CD14-positive monocyte (primary cell): ENCODE measurements around the gene CARD11. TPM values are rescaled to one million over a fixed set of nuclear protein-coding genes. Genes with fewer than 3 reads are reported as not detected.
A peak's percentile ranks its signal among the peaks of the same experiment; 100 is the strongest.

Experiments
- DNase-seq, 3 donors: peaks; one replicate each; pipeline ENCODE4 v3.0.0-alpha.2; 2011 to 2022
- H2AFZ ChIP-seq: 2 replicates; pipeline ENCODE4 v1.6.0; 2012; ENCODE audit warnings: mild to moderate bottlenecking, low read depth, low read length, inconsistent platforms; ENCODE audit not compliant: insufficient read depth, poor library complexity, severe bottlenecking
- H3K27ac ChIP-seq, 2 donors: 1 replicate in 1 of 2; 2 replicates in 1 of 2; pipeline ENCODE4 v1.5.1; 2012 to 2013; ENCODE audit warnings: low read length in 2 of 2, control low read depth in 1 of 2, inconsistent platforms in 1 of 2, low read depth in 1 of 2, mild to moderate bottlenecking in 1 of 2
- H3K27me3 ChIP-seq, 2 donors: one replicate each; pipeline versions ENCODE4 v1.6.0 to v1.6.1; 2011 to 2013; ENCODE audit warnings: low read length in 2 of 2; ENCODE audit not compliant: control insufficient read depth in 2 of 2, insufficient read depth in 2 of 2
- H3K36me3 ChIP-seq, 2 donors: replicated peaks in 1 of 2; 1 replicate in 1 of 2; 2 replicates in 1 of 2; pipeline versions ENCODE4 v1.5.1 to v1.6.1; 2012 to 2013; ENCODE audit warnings: low read length in 2 of 2, control low read depth in 1 of 2, inconsistent platforms in 1 of 2, mild to moderate bottlenecking in 1 of 2; ENCODE audit not compliant: insufficient read depth in 2 of 2, control insufficient read depth in 1 of 2
- H3K4me1 ChIP-seq, 2 donors: 1 replicate in 1 of 2; 2 replicates in 1 of 2; pipeline versions ENCODE4 v1.5.1 to v1.6.1; 2012 to 2013; ENCODE audit warnings: low read length in 2 of 2, control low read depth in 1 of 2, inconsistent platforms in 1 of 2, mild to moderate bottlenecking in 1 of 2, moderate library complexity in 1 of 2; ENCODE audit not compliant: insufficient read depth in 2 of 2, control insufficient read depth in 1 of 2
- H3K4me2 ChIP-seq: replicated peaks from 2 replicates; pipeline ENCODE3; 2012; ENCODE audit warnings: low read length, moderate library complexity, mild to moderate bottlenecking; ENCODE audit not compliant: poor library complexity, severe bottlenecking; ENCODE audit errors: extremely low read depth
- H3K4me3 ChIP-seq, 3 experiments: fragments of 200-600 bp in 1 of 3; sonication (generic) in 1 of 3; replicated peaks in 1 of 3; 1 replicate in 2 of 3; 2 replicates in 1 of 3; pipeline ENCODE4 v1.5.1; 2011 to 2013; ENCODE audit warnings: low read length in 3 of 3, mild to moderate bottlenecking in 3 of 3, control low read depth in 2 of 3, low read depth in 2 of 3, inconsistent platforms in 1 of 3, moderate library complexity in 1 of 3
- H3K79me2 ChIP-seq: 2 replicates; pipeline ENCODE4 v1.6.0; 2012; ENCODE audit warnings: mild to moderate bottlenecking, control low read depth, inconsistent platforms, low read length, moderate library complexity; ENCODE audit not compliant: insufficient read depth
- H3K9ac ChIP-seq: 2 replicates; pipeline ENCODE4 v1.6.0; 2017; ENCODE audit warnings: low read length, mild to moderate bottlenecking; ENCODE audit not compliant: insufficient read depth, poor library complexity, severe bottlenecking
- H3K9me3 ChIP-seq, 2 donors: replicated peaks in 1 of 2; 1 replicate in 1 of 2; 2 replicates in 1 of 2; pipeline versions ENCODE4 v1.5.1 to v1.6.1; 2012 to 2013; ENCODE audit warnings: low read length in 2 of 2, control low read depth in 1 of 2; ENCODE audit not compliant: control insufficient read depth in 1 of 2, insufficient read depth in 1 of 2
- H4K20me1 ChIP-seq: 2 replicates; pipeline ENCODE4 v1.6.0; 2012; ENCODE audit warnings: mild to moderate bottlenecking, low read length, control low read depth, moderate library complexity; ENCODE audit not compliant: insufficient read depth
- H3K27ac Mint-ChIP-seq, 7 donors: one replicate each; pipeline ENCODE4 v1.8.0; 2020; ENCODE audit warnings: mild to moderate bottlenecking in 7 of 7, mixed read lengths in 7 of 7, moderate library complexity in 6 of 7, inconsistent platforms in 2 of 7
- H3K27me3 Mint-ChIP-seq, 3 donors: one replicate each; pipeline ENCODE4 v1.8.0; 2021 to 2022; ENCODE audit warnings: low read depth in 3 of 3, mild to moderate bottlenecking in 3 of 3, mixed read lengths in 3 of 3, moderate library complexity in 3 of 3, inconsistent platforms in 1 of 3
- H3K36me3 Mint-ChIP-seq, 2 donors: one replicate each; pipeline ENCODE4 v1.8.0; 2020; ENCODE audit warnings: mixed read lengths in 2 of 2, inconsistent platforms in 1 of 2, mild to moderate bottlenecking in 1 of 2
- H3K4me1 Mint-ChIP-seq: one replicate; pipeline ENCODE4 v1.8.0; 2020; ENCODE audit warnings: mild to moderate bottlenecking, mixed read lengths
- H3K4me3 Mint-ChIP-seq, 2 donors: one replicate each; pipeline ENCODE4 v1.8.0; 2020; ENCODE audit warnings: mild to moderate bottlenecking in 2 of 2, mixed read lengths in 2 of 2, moderate library complexity in 1 of 2
- H3K9me3 Mint-ChIP-seq, 7 donors: one replicate each; pipeline ENCODE4 v1.8.0; 2020 to 2022; ENCODE audit warnings: mixed read lengths in 7 of 7, mild to moderate bottlenecking in 6 of 7, moderate library complexity in 6 of 7, inconsistent platforms in 2 of 7
- WGBS: methylation state at CpG from one replicate; pipeline ENCODE4 v1.1.5; 2013; ENCODE audit warnings: missing lambda C conversion rate; ENCODE audit not compliant: insufficient coverage; 5-methylcytosine and 5-hydroxymethylcytosine counted together
- intact Hi-C, 2 donors: fragments of 100-400 bp; cut with micrococcal nuclease; formaldehyde crosslinking; loops; one replicate each; pipeline versions ENCODE4 v1.15.0 to v1.15.1; 2023
- polyA plus RNA-seq, 3 donors: library from polyadenylated mRNA; depleted of rRNA in 1 of 3; unstranded in 2 of 3; stranded (reverse) in 1 of 3; fragments of 300-500 nt in 2 of 3; fragments of >200 nt in 1 of 3; fragmentation: Illumina TruSeq in 2 of 3; gene quantifications; 1 replicate in 2 of 3; 2 replicates in 1 of 3; pipeline ENCODE4 v1.2.3, GENCODE V29; 2012 to 2021
- TF ChIP-seq, protein P1 (sequence below): fragments of 200-600 bp; IDR thresholded peaks from one replicate; pipeline ENCODE4 v1.8.0; 2022; ENCODE audit warnings: antibody characterized with exemption, mild to moderate bottlenecking

Gene CARD11
- polyA plus RNA-seq, 3 donors = 0.04 to 0.17 TPM; not detected in 1

DNA sequence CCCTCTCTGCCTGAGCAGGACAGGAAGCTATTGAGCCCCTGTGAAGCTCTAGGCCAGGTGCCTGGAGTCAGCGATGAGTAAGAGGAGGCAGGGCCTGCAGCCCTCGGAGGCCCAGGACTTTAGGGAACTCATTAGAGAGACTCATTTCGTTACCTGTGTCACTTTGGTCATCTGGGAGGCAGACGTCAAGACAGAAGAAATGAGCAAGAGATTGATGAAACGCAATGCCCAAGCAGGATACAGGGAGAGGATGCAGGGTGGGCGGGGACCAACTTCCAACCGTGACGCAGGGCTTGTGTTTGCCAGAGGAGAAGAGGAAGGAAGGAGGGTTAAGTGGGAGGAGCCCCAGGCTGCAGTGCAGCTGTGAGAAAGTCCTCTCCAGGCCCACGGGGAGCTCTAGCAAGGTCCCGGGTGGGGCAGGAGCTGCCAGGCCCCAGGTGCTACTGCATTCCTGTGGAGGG, 173.2 kb downstream of the CARD11 start:
- DNase-seq = peak; percentile 82 to 92 (median 89)
- H2AFZ ChIP-seq = peak overlapping the region; percentile 57

DNA sequence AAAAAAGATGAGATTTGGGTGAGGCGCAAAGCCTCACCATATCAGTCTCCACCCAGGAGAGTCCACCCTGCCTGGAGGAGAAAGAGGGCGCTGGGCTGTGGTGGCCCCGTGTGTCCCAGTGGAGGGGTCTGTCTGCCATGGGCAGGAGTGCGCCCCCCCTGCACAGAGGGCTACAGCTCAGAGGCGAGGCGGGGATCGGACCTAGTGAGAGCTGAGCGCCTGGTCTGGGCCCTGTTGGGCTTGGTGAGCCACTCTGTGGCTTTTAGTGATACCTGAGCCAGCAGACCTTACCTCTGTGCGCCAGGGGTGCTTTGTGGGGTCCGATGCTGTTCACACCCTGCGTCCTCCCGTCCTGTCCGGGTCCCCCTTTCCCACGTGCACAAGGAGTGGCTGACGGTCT, 173.7 kb downstream of the CARD11 start:
- H3K79me2 ChIP-seq = no peaks in the 10 kb centered on the region
- peak overlapping the region in 1 of 3 experiments; percentile 38 for H3K4me3 ChIP-seq
- H3K4me2 ChIP-seq = peak overlapping the region; percentile 54
- Mint-ChIP-seq H3K9me3 (peaks cover 0 to 7% (median 4%) of the 10 kb centered on the region in 7 donors), H3K27ac (peak overlapping the region; percentile 42 to 94 (median 82)), H3K4me3 (peak overlapping the region in 1 of 2 donors; percentile 89), H3K36me3 (peaks cover 4 to 6% of the 10 kb centered on the region in 2 donors), H3K4me1 (peaks cover 21% of the 10 kb centered on the region), H3K27me3 (peaks cover 33 to 52% (median 50%) of the 10 kb centered on the region in 3 donors)
- peaks cover 15 to 17% of the 10 kb centered on the region in 2 donors for H3K4me1 ChIP-seq
- no peaks in the 10 kb centered on the region for H3K36me3 ChIP-seq
- H3K27ac ChIP-seq = peak overlapping the region in 1 of 2 donors; percentile 44
- H3K27me3 ChIP-seq = peaks cover 0 to 10% of the 10 kb centered on the region in 2 donors
- TF ChIP-seq, protein P1, sequence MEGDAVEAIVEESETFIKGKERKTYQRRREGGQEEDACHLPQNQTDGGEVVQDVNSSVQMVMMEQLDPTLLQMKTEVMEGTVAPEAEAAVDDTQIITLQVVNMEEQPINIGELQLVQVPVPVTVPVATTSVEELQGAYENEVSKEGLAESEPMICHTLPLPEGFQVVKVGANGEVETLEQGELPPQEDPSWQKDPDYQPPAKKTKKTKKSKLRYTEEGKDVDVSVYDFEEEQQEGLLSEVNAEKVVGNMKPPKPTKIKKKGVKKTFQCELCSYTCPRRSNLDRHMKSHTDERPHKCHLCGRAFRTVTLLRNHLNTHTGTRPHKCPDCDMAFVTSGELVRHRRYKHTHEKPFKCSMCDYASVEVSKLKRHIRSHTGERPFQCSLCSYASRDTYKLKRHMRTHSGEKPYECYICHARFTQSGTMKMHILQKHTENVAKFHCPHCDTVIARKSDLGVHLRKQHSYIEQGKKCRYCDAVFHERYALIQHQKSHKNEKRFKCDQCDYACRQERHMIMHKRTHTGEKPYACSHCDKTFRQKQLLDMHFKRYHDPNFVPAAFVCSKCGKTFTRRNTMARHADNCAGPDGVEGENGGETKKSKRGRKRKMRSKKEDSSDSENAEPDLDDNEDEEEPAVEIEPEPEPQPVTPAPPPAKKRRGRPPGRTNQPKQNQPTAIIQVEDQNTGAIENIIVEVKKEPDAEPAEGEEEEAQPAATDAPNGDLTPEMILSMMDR = no peak
- H2AFZ ChIP-seq = peak overlapping the region; percentile 57
- peak overlapping the region; percentile 18 for H3K9ac ChIP-seq
- WGBS = 58% methylated on average over 13 of the region's 15 CpGs
- H4K20me1 ChIP-seq = no peaks in the 10 kb centered on the region
- no peaks in the 10 kb centered on the region for H3K9me3 ChIP-seq
- DNase-seq = no peak
- intact Hi-C loops = loop anchor here (5.0 to 10.0 kb wide), 3 partner anchors 95 to 425 kb away; no protein-coding TSS in a partner anchor

More for the DNA sequence above, 173.2 kb downstream of the CARD11 start:
- Mint-ChIP-seq H3K36me3 (peaks cover 4 to 6% of the 10 kb centered on the region in 2 donors), H3K9me3 (peaks cover 0 to 7% (median 4%) of the 10 kb centered on the region in 7 donors), H3K27ac (peak overlapping the region; percentile 42 to 94 (median 82)), H3K27me3 (peaks cover 32 to 51% (median 49%) of the 10 kb centered on the region in 3 donors), H3K4me1 (peaks cover 19% of the 10 kb centered on the region), H3K4me3 (peak overlapping the region; percentile 63 to 89)
- no peaks in the 10 kb centered on the region for H3K79me2 ChIP-seq
- WGBS = 1% methylated on average over 8 of the region's 10 CpGs
- H3K4me2 ChIP-seq = peak overlapping the region; percentile 54
- no peaks in the 10 kb centered on the region for H3K9me3 ChIP-seq
- no peaks in the 10 kb centered on the region for H4K20me1 ChIP-seq
- peak overlapping the region in 1 of 3 experiments; percentile 38 for H3K4me3 ChIP-seq
- H3K4me1 ChIP-seq = peaks cover 14 to 15% of the 10 kb centered on the region in 2 donors
- H3K27me3 ChIP-seq = peaks cover 0 to 8% of the 10 kb centered on the region in 2 donors
- peak overlapping the region in 1 of 2 donors; percentile 44 for H3K27ac ChIP-seq
- intact Hi-C loops = loop anchor here in 1 of 2 donors (10.0 kb wide), 2 partner anchors 94 to 424 kb away; no protein-coding TSS in a partner anchor
- TF ChIP-seq, protein P1 = no peak
- peak overlapping the region; percentile 18 for H3K9ac ChIP-seq
- H3K36me3 ChIP-seq = no peaks in the 10 kb centered on the region
